ENCODE results near the gene ZNF764.
"Not testable (repeated sequence)": the region's sequence is repeated elsewhere in the genome, so short reads cannot be mapped to it uniquely, and the experiment has no call there.

The ZNF764 gene

GRCh38 chr16:30526137-30526822, 31.9 kb downstream of the ZNF764 start, which contains the start of gene ZNF768:
Gene ZNF768 (minus strand): TSS chr16:30526566. CDS start chr16:30526413, 153 bp downstream.
- no peak for DNase-seq

- no peak for DNase-seq
These were observed 32.4 kb downstream of the ZNF764 start for GRCh38 chr16:30525844-30526136.

GRCh38 chr16:30524575-30525568, 33.3 kb downstream of the ZNF764 start:
- no peak for DNase-seq

GRCh38 chr16:30523768-30524574, 34.2 kb downstream of the ZNF764 start:
- no peak for DNase-seq

- DNase-seq: not testable (repeated sequence)
These were observed 35.3 kb downstream of the ZNF764 start for GRCh38 chr16:30522702-30523463.

- no peak for DNase-seq
These were observed 36.1 kb downstream of the ZNF764 start for GRCh38 chr16:30521873-30522641.

- no peak for DNase-seq
These were observed 36.7 kb downstream of the ZNF764 start for GRCh38 chr16:30521476-30521872.

- no peak for DNase-seq
These were observed 38.8 kb downstream of the ZNF764 start for GRCh38 chr16:30519120-30520049.

- no peak for DNase-seq
These were observed 39.6 kb downstream of the ZNF764 start for GRCh38 chr16:30518552-30518951.

GRCh38 chr16:30515275-30515674, 42.9 kb downstream of the ZNF764 start:
- no peak for DNase-seq

GRCh38 chr16:30511509-30511908, 46.7 kb downstream of the ZNF764 start:
- DNase-seq: no peak

GRCh38 chr16:30510376-30510938, 47.7 kb downstream of the ZNF764 start:
- no peak for DNase-seq

- DNase-seq: no peak
These were observed 49.0 kb downstream of the ZNF764 start for GRCh38 chr16:30509081-30509765.

Measured in NCI-H1048 (cell line).